Thoracic aorta (tissue), 2 donors: ENCODE data around the gene TEX26. TPM values are rescaled to one million over a fixed set of nuclear protein-coding genes. Genes with fewer than 3 reads are reported as not detected.

ENCODE experiments used
- ATAC-seq: fragments of 150-250 bp; one replicate; pipeline ENCODE4 v1.8.0; 2017; ENCODE audit warnings: low read depth; ENCODE audit not compliant: insufficient number of reproducible peaks, low FRiP score
- DNase-seq: peaks from one replicate; pipeline ENCODE4 v3.0.0-alpha.2; 2020; ENCODE audit warnings: low spot score
- H3K27ac ChIP-seq, 2 donors: fragments of 200-600 bp; sonication (generic); 1 replicate in 1 of 2; 2 replicates in 1 of 2; pipeline ENCODE4 v1.5.1; 2016; ENCODE audit warnings: mild to moderate bottlenecking in 2 of 2, moderate library complexity in 2 of 2
- H3K27me3 ChIP-seq: fragments of 200-600 bp; sonication (generic); replicated peaks from 2 replicates; pipeline ENCODE4 v1.6.0; 2016; ENCODE audit warnings: mild to moderate bottlenecking; ENCODE audit not compliant: insufficient read depth
- H3K36me3 ChIP-seq: fragments of 200-600 bp; sonication (generic); one replicate; pipeline ENCODE4 v1.5.1; 2016
- H3K4me1 ChIP-seq, 2 donors: fragments of 200-600 bp; sonication (generic); 1 replicate in 1 of 2; 2 replicates in 1 of 2; pipeline versions ENCODE4 v1.5.1 to v1.6.0; 2016; ENCODE audit warnings: low read depth in 2 of 2, mild to moderate bottlenecking in 1 of 2; ENCODE audit not compliant: control insufficient read depth in 1 of 2
- H3K4me3 ChIP-seq: fragments of 200-600 bp; sonication (generic); 2 replicates; pipeline ENCODE4 v1.5.1; 2016; ENCODE audit warnings: mild to moderate bottlenecking
- H3K9me3 ChIP-seq: fragments of 200-600 bp; sonication (generic); 2 replicates; pipeline ENCODE4 v1.5.1; 2016
- CTCF ChIP-seq: fragments of 200-600 bp; sonication (generic); IDR thresholded peaks from one replicate; pipeline ENCODE4 v1.5.1; 2019; ENCODE audit warnings: antibody characterized with exemption
- total RNA-seq, 2 donors: library from RNA; depleted of rRNA; stranded (reverse); fragments of >200 nt; gene quantifications; one replicate each; pipeline versions ENCODE4 v1.1.0 to v1.2.3, GENCODE V29; 2016

TEX26 gene
- total RNA-seq, 2 donors from 2014 or later: not detected

- Histone ChIP-seq H3K27ac (no peak overlapping the region), H3K4me3 (no peak overlapping the region), H3K27me3 (no peaks in the 10 kb centered on the region), H3K36me3 (no peaks in the 10 kb centered on the region), H3K4me1 (peaks cover 0 to 12% of the 10 kb centered on the region in 2 donors), H3K9me3 (no peaks in the 10 kb centered on the region)
- ATAC-seq (no peak), DNase-seq (no peak)
- TF ChIP-seq CTCF: no peak
These were observed 78.9 kb downstream of the TEX26 start for GRCh38 chr13:31011193-31011860.

DNA sequence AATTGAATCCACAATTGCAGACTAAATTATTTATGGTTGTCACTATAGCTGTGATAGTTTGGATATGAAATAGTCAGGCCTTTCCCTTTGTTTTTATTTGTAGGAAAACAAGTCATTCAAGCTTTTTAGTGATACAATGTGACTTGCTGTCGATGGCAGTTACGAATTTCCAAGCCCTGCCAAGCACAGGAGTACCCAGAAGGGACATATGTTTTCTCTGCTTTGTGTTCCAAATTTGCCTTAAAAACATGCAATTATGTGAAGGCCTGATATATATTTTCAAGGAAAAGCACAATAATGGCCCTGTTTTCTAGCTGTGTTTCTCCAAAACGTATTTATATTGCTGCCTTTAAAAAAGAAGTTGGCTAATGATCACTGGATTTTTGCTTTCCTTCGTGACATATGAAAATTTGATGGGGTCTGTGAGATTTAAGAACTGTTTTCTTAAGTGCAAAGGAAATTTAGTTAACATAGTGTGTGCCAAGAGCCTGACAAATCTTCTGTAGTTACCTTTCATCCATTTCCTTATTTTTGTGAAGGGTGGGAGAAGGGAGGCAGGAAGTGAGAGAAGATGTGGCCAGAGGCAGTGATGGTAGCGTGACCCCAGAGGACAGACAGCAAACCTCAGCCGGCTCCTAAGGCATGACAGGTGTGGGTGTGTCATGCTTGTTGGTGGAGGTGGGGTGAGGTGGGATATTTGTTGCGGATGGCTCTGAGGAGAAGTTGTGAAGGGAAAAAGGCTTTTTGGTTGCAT is 79.6 kb downstream of the TEX26 start:
- Histone ChIP-seq H3K27ac (no peak overlapping the region), H3K27me3 (no peaks in the 10 kb centered on the region), H3K4me3 (no peak overlapping the region), H3K36me3 (no peaks in the 10 kb centered on the region), H3K9me3 (no peaks in the 10 kb centered on the region), H3K4me1 (peaks cover 0 to 12% of the 10 kb centered on the region in 2 donors)
- no peak for DNase-seq
- no peak for TF ChIP-seq CTCF
- ATAC-seq: no peak

DNA sequence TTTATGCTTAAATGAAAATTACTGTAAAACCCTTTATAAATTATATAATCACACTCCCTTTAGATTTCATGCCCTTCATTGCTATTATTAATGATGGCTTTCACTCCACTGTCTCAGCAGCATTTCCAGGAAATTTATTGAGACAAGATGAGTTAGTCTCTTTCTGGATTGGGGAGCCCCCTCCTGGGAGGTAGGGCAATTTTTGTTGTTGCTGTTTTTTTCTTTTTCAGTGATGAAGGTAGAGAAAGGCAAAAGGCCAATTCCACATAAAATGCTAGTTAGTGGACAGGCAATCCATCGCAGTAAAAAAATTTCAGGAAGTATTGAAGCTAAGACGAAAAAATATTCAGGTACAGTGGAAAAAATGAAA is 80.2 kb downstream of the TEX26 start:
- DNase-seq (no peak), ATAC-seq (no peak)
- peaks cover 0 to 8% of the 10 kb centered on the region in 2 donors for H3K4me1 ChIP-seq
- H3K4me3 ChIP-seq: no peak overlapping the region
- no peaks in the 10 kb centered on the region for H3K27me3 ChIP-seq
- TF ChIP-seq CTCF: no peak
- no peaks in the 10 kb centered on the region for H3K9me3 ChIP-seq
- H3K27ac ChIP-seq: no peak overlapping the region
- H3K36me3 ChIP-seq: no peaks in the 10 kb centered on the region

DNA sequence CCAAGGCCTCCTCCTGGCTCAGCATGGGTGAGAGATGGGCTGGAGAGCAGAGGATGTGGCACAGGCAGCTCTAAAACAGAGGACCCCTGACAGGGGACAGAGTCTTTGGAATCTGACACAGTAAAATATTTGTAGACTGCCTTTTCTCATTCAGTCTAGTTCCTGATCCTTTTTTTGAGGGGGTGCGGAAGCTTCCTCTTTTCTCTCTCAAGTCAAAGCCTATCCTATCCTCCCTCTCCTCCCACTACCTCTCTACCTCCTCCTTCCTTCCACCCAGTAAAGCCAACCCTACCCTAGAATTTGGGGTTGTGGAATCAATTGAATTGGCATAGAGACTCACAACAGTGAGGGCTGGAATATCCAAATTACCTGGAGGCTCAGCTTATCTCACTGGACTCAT is 82.0 kb downstream of the TEX26 start:
- TF ChIP-seq CTCF: no peak
- H3K4me1 ChIP-seq: no peaks in the 10 kb centered on the region
- H3K36me3 ChIP-seq: no peaks in the 10 kb centered on the region
- DNase-seq (no peak), ATAC-seq (no peak)
- no peak overlapping the region for H3K4me3 ChIP-seq
- H3K27me3 ChIP-seq: no peaks in the 10 kb centered on the region
- H3K9me3 ChIP-seq: no peaks in the 10 kb centered on the region
- H3K27ac ChIP-seq: no peak overlapping the region

DNA sequence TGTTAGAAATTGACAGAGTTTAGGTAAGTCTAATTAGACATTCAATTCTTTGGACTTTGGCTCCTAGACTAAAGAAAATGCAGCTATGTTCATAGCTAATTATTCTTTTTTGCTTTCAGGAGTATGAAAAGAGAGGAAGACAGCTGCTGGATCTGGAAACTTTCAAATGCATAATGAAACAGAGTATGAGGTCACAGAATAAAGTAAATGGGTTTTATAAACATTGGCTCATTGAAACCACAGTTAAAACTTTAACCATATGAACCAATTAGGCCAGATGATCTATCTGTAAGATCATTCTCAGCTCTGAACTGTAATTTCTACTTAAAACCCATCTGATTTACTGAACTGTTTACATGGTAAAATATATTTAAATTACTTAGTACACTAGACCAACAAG is 82.7 kb downstream of the TEX26 start:
- Histone ChIP-seq H3K36me3 (no peaks in the 10 kb centered on the region), H3K9me3 (no peaks in the 10 kb centered on the region), H3K4me1 (no peaks in the 10 kb centered on the region), H3K4me3 (no peak overlapping the region), H3K27ac (no peak overlapping the region), H3K27me3 (no peaks in the 10 kb centered on the region)
- TF ChIP-seq CTCF: no peak
- DNase-seq (no peak), ATAC-seq (no peak)
